H1 (cell line): ENCODE measurements around the gene PRSS21. TPM values are rescaled to one million over a fixed set of nuclear protein-coding genes. Genes with fewer than 3 reads are reported as not detected.

Experiments
- CTCF ChIA-PET: fragments of 300-600 bp; sonication (Branson Sonifier 250); formaldehyde crosslinking; loops from one replicate; lab custom pipeline; 2021; ENCODE audit not compliant: partially characterized antibody; lab: Charles Lee
- POLR2A ChIA-PET: fragments of 300-600 bp; sonication (Branson Sonifier 250); formaldehyde crosslinking; loops from one replicate; lab custom pipeline; 2021; ENCODE audit warnings: inconsistent platforms; ENCODE audit not compliant: partially characterized antibody; lab: Charles Lee
- DNase-seq, 2 experiments: peaks; one replicate each; pipeline versions ENCODE4 v3.0.0 to v3.0.0-alpha.2; 2010 to 2022; ENCODE audit warnings: low spot score in 2 of 2, low read depth in 1 of 2, mixed read lengths in 1 of 2
- FAIRE-seq: peaks from 2 replicates; lab custom pipeline; 2011; peaks lifted over from hg19 to GRCh38; lab: Jason Lieb, UNC
- H2AFZ ChIP-seq: 2 replicates; pipeline ENCODE4 v1.8.1; 2012; ENCODE audit warnings: low read length, inconsistent platforms
- H2AK5ac ChIP-seq: 2 replicates; pipeline ENCODE4 v1.6.1; 2013; ENCODE audit warnings: low read depth, low read length
- H2BK120ac ChIP-seq: replicated peaks from 2 replicates; pipeline ENCODE3; 2013; ENCODE audit warnings: low read depth, low read length, inconsistent platforms
- H2BK12ac ChIP-seq: 2 replicates; pipeline ENCODE4 v1.6.1; 2013; ENCODE audit warnings: low read depth, low read length
- H2BK15ac ChIP-seq: 2 replicates; pipeline ENCODE4 v1.6.1; 2013; ENCODE audit warnings: low read length
- H2BK20ac ChIP-seq: 2 replicates; pipeline ENCODE4 v1.6.1; 2013; ENCODE audit warnings: low read length
- H2BK5ac ChIP-seq: 2 replicates; pipeline ENCODE4 v1.6.1; 2013; ENCODE audit warnings: low read depth, low read length
- H3K14ac ChIP-seq: 2 replicates; pipeline ENCODE4 v1.6.1; 2013; ENCODE audit warnings: inconsistent platforms; ENCODE audit not compliant: insufficient read length
- H3K18ac ChIP-seq: 2 replicates; pipeline ENCODE4 v1.6.1; 2013; ENCODE audit warnings: low read length; ENCODE audit errors: extremely low read depth
- H3K23ac ChIP-seq: 2 replicates; pipeline ENCODE4 v1.6.1; 2013; ENCODE audit warnings: inconsistent platforms; ENCODE audit not compliant: insufficient read length
- H3K23me2 ChIP-seq: 2 replicates; pipeline ENCODE4 v1.6.1; 2013; ENCODE audit warnings: low read depth, low read length
- H3K27ac ChIP-seq: 2 replicates; pipeline ENCODE4 v1.6.1; 2011; ENCODE audit warnings: low read depth, low read length, inconsistent platforms
- H3K27me3 ChIP-seq, 4 experiments: replicated peaks in 1 of 4; 1 replicate in 1 of 4; 2 replicates in 3 of 4; pipeline versions ENCODE4 v1.6.1 to v1.8.1; 2011 to 2013; ENCODE audit warnings: low read length in 3 of 4, mild to moderate bottlenecking in 3 of 4, inconsistent platforms in 2 of 4, mixed read lengths in 2 of 4, moderate library complexity in 1 of 4; ENCODE audit not compliant: control insufficient read depth in 3 of 4, insufficient read depth in 3 of 4; ENCODE audit errors: extremely low read depth in 1 of 4
- H3K36me3 ChIP-seq, 4 experiments: 2 replicates each; pipeline versions ENCODE4 v1.6.1 to v1.8.1; 2011 to 2013; ENCODE audit warnings: mild to moderate bottlenecking in 4 of 4, low read length in 3 of 4, moderate library complexity in 2 of 4, control low read depth in 1 of 4, inconsistent platforms in 1 of 4; ENCODE audit not compliant: insufficient read depth in 4 of 4, control insufficient read depth in 2 of 4
- H3K4ac ChIP-seq: replicated peaks from 2 replicates; pipeline ENCODE3; 2013; ENCODE audit warnings: low read length, low read depth, mixed read lengths, inconsistent platforms; ENCODE audit not compliant: insufficient read length
- H3K4me1 ChIP-seq, 4 experiments: replicated peaks in 1 of 4; 1 replicate in 1 of 4; 2 replicates in 3 of 4; pipeline versions ENCODE4 v1.6.1 to v1.8.1; 2011 to 2013; ENCODE audit warnings: low read length in 3 of 4, inconsistent platforms in 2 of 4, mixed read lengths in 1 of 4; ENCODE audit not compliant: insufficient read depth in 4 of 4, control insufficient read depth in 3 of 4
- H3K4me2 ChIP-seq, 2 experiments: 2 replicates each; pipeline versions ENCODE4 v1.6.1 to v1.8.1; 2011 to 2013; ENCODE audit warnings: low read depth in 2 of 2, low read length in 2 of 2, control low read depth in 1 of 2, inconsistent platforms in 1 of 2, mild to moderate bottlenecking in 1 of 2; ENCODE audit not compliant: insufficient read depth in 1 of 2
- H3K4me3 ChIP-seq, 4 experiments: fragments of 200-600, 300-600 bp in 1 of 4; sonication (generic), shearing (Covaris generic), sonication (Bioruptor Twin) in 1 of 4; 2 replicates each; pipeline versions ENCODE4 v1.5.1 to v1.8.1; 2011 to 2016; ENCODE audit warnings: low read length in 4 of 4, low read depth in 3 of 4, control low read depth in 2 of 4, inconsistent platforms in 2 of 4, mild to moderate bottlenecking in 2 of 4, mixed read lengths in 1 of 4, moderate library complexity in 1 of 4; ENCODE audit not compliant: insufficient read depth in 2 of 4; ENCODE audit errors: extremely low read depth in 1 of 4
- H3K56ac ChIP-seq: replicated peaks from 2 replicates; pipeline ENCODE3; 2013; ENCODE audit warnings: low read depth, mild to moderate bottlenecking, mixed read lengths, low read length, inconsistent platforms; ENCODE audit not compliant: insufficient read length
- H3K79me1 ChIP-seq: 2 replicates; pipeline ENCODE4 v1.6.1; 2013; ENCODE audit warnings: low read depth, low read length, control low read depth
- H3K79me2 ChIP-seq, 2 experiments: 2 replicates each; pipeline versions ENCODE4 v1.6.1 to v1.8.1; 2012 to 2013; ENCODE audit warnings: low read length in 2 of 2, mild to moderate bottlenecking in 2 of 2, inconsistent platforms in 1 of 2; ENCODE audit not compliant: insufficient read depth in 2 of 2, control insufficient read depth in 1 of 2
- H3K9ac ChIP-seq, 4 experiments: replicated peaks in 1 of 4; 1 replicate in 1 of 4; 2 replicates in 3 of 4; pipeline versions ENCODE4 v1.6.1 to v1.8.1; 2011 to 2013; ENCODE audit warnings: low read depth in 3 of 4, low read length in 3 of 4, control low read depth in 2 of 4, mild to moderate bottlenecking in 2 of 4, moderate library complexity in 2 of 4, inconsistent platforms in 1 of 4; ENCODE audit errors: extremely low read depth in 1 of 4
- H3K9me3 ChIP-seq, 2 experiments: 2 replicates each; pipeline versions ENCODE4 v1.6.1 to v1.8.1; 2012 to 2013; ENCODE audit warnings: mild to moderate bottlenecking in 2 of 2, moderate library complexity in 2 of 2, control low read depth in 1 of 2, inconsistent platforms in 1 of 2, low read depth in 1 of 2, low read length in 1 of 2, mixed read lengths in 1 of 2; ENCODE audit not compliant: insufficient read depth in 2 of 2
- H4K20me1 ChIP-seq, 2 experiments: replicated peaks in 1 of 2; 2 replicates each; pipeline versions ENCODE3 to v1.8.1; 2011 to 2013; ENCODE audit warnings: inconsistent platforms in 2 of 2, low read length in 2 of 2, mild to moderate bottlenecking in 1 of 2; ENCODE audit not compliant: insufficient read depth in 2 of 2, control insufficient read depth in 1 of 2
- H4K5ac ChIP-seq: 2 replicates; pipeline ENCODE4 v1.6.1; 2013; ENCODE audit warnings: low read length, low read depth, mixed read lengths, inconsistent platforms; ENCODE audit not compliant: insufficient read length
- H4K8ac ChIP-seq: 2 replicates; pipeline ENCODE4 v1.8.0; 2013; ENCODE audit warnings: mild to moderate bottlenecking, moderate library complexity, low read length, inconsistent platforms; ENCODE audit not compliant: insufficient read depth; ENCODE audit errors: extremely low read depth
- H4K91ac ChIP-seq: replicated peaks from 2 replicates; pipeline ENCODE3; 2013; ENCODE audit warnings: low read length, mixed read lengths, inconsistent platforms; ENCODE audit not compliant: insufficient read length
- BCL11A ChIP-seq, 2 experiments: IDR thresholded peaks; one replicate each; pipeline ENCODE4 v1.6.1; 2011; ENCODE audit warnings: low read depth in 2 of 2, low read length in 2 of 2, mild to moderate bottlenecking in 2 of 2
- CHD2 ChIP-seq: IDR thresholded peaks from 2 replicates; pipeline ENCODE4 v1.6.1; 2012; ENCODE audit warnings: low read length, improper control_type of control experiment
- E2F6 ChIP-seq: IDR thresholded peaks from 2 replicates; pipeline ENCODE4 v1.6.1; 2012; ENCODE audit warnings: inconsistent platforms
- EZH2 ChIP-seq: fragments of 200-600 bp; sonication (generic); IDR thresholded peaks from 2 replicates; pipeline ENCODE4 v1.7.1; 2012; ENCODE audit warnings: low read depth, mild to moderate bottlenecking, moderate library complexity, low read length, inconsistent platforms; ENCODE audit not compliant: severe bottlenecking
- HDAC6 ChIP-seq: IDR thresholded peaks from one replicate; pipeline ENCODE4 v1.7.1; 2012; ENCODE audit warnings: low read depth, mild to moderate bottlenecking, inconsistent platforms, low read length, moderate library complexity
- JUND ChIP-seq: IDR thresholded peaks from 2 replicates; pipeline ENCODE4 v1.6.1; 2011; ENCODE audit warnings: mild to moderate bottlenecking, improper control_type of control experiment, low read length
- KDM4A ChIP-seq: IDR thresholded peaks from one replicate; pipeline ENCODE4 v1.7.1; 2012; ENCODE audit warnings: low read depth, mild to moderate bottlenecking, moderate library complexity, low read length, inconsistent platforms; ENCODE audit not compliant: severe bottlenecking
- POLR2A ChIP-seq, 2 experiments: IDR thresholded peaks; 1 replicate in 1 of 2; 2 replicates in 1 of 2; pipeline ENCODE4 v1.6.1; 2011; ENCODE audit warnings: low read depth in 2 of 2, low read length in 2 of 2, mild to moderate bottlenecking in 2 of 2; ENCODE audit errors: control extremely low read depth in 1 of 2
- RFX5 ChIP-seq: IDR thresholded peaks from 2 replicates; pipeline ENCODE4 v1.6.1; 2011; ENCODE audit warnings: low read depth, low read length, improper control_type of control experiment, borderline replicate concordance
- RNF2 ChIP-seq: fragments of 200-900, 300-1000 bp; sonication (generic); IDR thresholded peaks from 2 replicates; pipeline ENCODE4 v1.7.1; 2016; ENCODE audit warnings: borderline replicate concordance, low read depth, mild to moderate bottlenecking, antibody characterized with exemption, low read length; ENCODE audit not compliant: poor library complexity, severe bottlenecking; ENCODE audit errors: missing control alignments
- SRF ChIP-seq: IDR thresholded peaks from 2 replicates; pipeline ENCODE4 v1.6.1; 2011; ENCODE audit warnings: mild to moderate bottlenecking, low read depth, low read length, moderate library complexity
- USF2 ChIP-seq: IDR thresholded peaks from 2 replicates; pipeline ENCODE4 v1.6.1; 2011; ENCODE audit warnings: low read length, improper control_type of control experiment
- ZNF274 ChIP-seq: IDR thresholded peaks from 2 replicates; pipeline ENCODE4 v1.7.0; 2012; ENCODE audit warnings: low read length, borderline replicate concordance; ENCODE audit errors: extremely low read depth
- WGBS, 2 experiments: shearing (Covaris generic) in 1 of 2; methylation state at CpG; one replicate each; pipeline versions ENCODE4 v1.1.6 to v1.1.7; 2013 to 2015; ENCODE audit warnings: low lambda C conversion rate in 2 of 2, mixed read lengths in 2 of 2, inconsistent platforms in 1 of 2, low coverage in 1 of 2, missing lambda C conversion rate in 1 of 2; ENCODE audit not compliant: insufficient replicate concordance in 2 of 2, insufficient coverage in 1 of 2, insufficient read length in 1 of 2; ENCODE audit errors: extremely low coverage in 1 of 2, missing lambda C conversion rate in 1 of 2; 5-methylcytosine and 5-hydroxymethylcytosine counted together
- polyA plus RNA-seq, 7 experiments: library from polyadenylated mRNA; depleted of rRNA in 3 of 7; stranded (reverse) in 5 of 7; unstranded in 2 of 7; fragments of >200 nt in 5 of 7; fragments of 200-250 nt in 2 of 7; gene quantifications; 1 replicate in 5 of 7; 2 replicates in 1 of 7; 4 replicates in 1 of 7; pipeline versions ENCODE4 v1.2.1 to v1.2.3, GENCODE V29; 2011 to 2013; ENCODE audit warnings: missing spikeins in 2 of 7, mixed read lengths in 2 of 7
- total RNA-seq: library from RNA; stranded (reverse); fragmentation: NEBNext Ultra II Directional; extraction: Animal tissue kit (Norgen Biotek cat#: 25700); gene quantifications from 2 replicates; pipeline ENCODE4 v1.2.1, GENCODE V29; 2021

The PRSS21 gene
- total and polyA plus RNA-seq, 2 of the 8 experiments (the other 6 are each of a cell fraction or from before 2014, with no cell fraction given) = 0.76 to 1.0 TPM

GRCh38 chr16:2843526-2843925 is 26.5 kb downstream of the PRSS21 start:
- Histone ChIP-seq H4K91ac (no peak overlapping the region), H3K4ac (no peak overlapping the region), H3K79me1 (no peaks in the 10 kb centered on the region), H2BK120ac (no peak overlapping the region), H3K4me3 (no peak overlapping the region), H3K4me2 (no peak overlapping the region), H3K18ac (no peak overlapping the region), H3K14ac (no peak overlapping the region), H3K9me3 (no peaks in the 10 kb centered on the region), H2BK5ac (no peak overlapping the region), H4K20me1 (no peaks in the 10 kb centered on the region), H2BK15ac (no peak overlapping the region), H3K36me3 (no peaks in the 10 kb centered on the region), H4K5ac (no peak overlapping the region), H3K4me1 (peaks cover 0 to 3% (median 2%) of the 10 kb centered on the region in 4 experiments; a peak in 3 of 7 replicates), H3K23ac (no peak overlapping the region), H2AK5ac (no peak overlapping the region), H2AFZ (no peak overlapping the region), H3K27me3 (peaks cover 0 to 6% (median 4%) of the 10 kb centered on the region in 4 experiments; a peak in 4 of 7 replicates), H2BK20ac (no peak overlapping the region), H4K8ac (no peak overlapping the region), H3K79me2 (no peaks in the 10 kb centered on the region), H2BK12ac (no peak overlapping the region), H3K27ac (no peak overlapping the region), H3K23me2 (no peaks in the 10 kb centered on the region), H3K56ac (no peak overlapping the region), H3K9ac (no peak overlapping the region)
- ChIA-PET POLR2A (no interaction called here), CTCF (interaction anchor here (1.1 to 4.9 kb wide), 8 partner anchors 11 to 127 kb away, joined by 3 to 49 read pairs (median 4); no protein-coding TSS in a partner anchor)
- no peak for DNase-seq
- no peak for FAIRE-seq
- 91% methylated on average over 6 of the region's 8 CpGs; no CpG with 5 or more reads in 1 of the 2 experiments for WGBS, 2 experiments
- TF ChIP-seq JUND (no peak), BCL11A (IDR thresholded peaks at IDR 0.05; ENCODE audit: low read depth in 2 of 2, low read length in 2 of 2) (no peak), USF2 (no peak), RNF2 (no peak), POLR2A (IDR thresholded peaks at IDR 0.05; ENCODE audit: control extremely low read depth in 1 of 2, low read depth in 2 of 2, low read length in 2 of 2) (no peak), ZNF274 (no peak), EZH2 (no peak), CHD2 (no peak), KDM4A (no peak), RFX5 (no peak), HDAC6 (no peak), SRF (no peak), E2F6 (no peak)
